Neuronal stem cell (in vitro differentiated cells): ENCODE results near the gene NSL1.

Source experiments
- DNase-seq: peaks from one replicate; pipeline ENCODE4 v3.0.0-alpha.2; 2013; ENCODE audit warnings: low spot score
- H2AFZ ChIP-seq: one replicate; pipeline ENCODE4 v1.6.1; 2013; ENCODE audit warnings: mild to moderate bottlenecking, low read length, inconsistent platforms
- H2AK5ac ChIP-seq: 2 replicates; pipeline ENCODE4 v1.6.1; 2013; ENCODE audit warnings: low read depth, mild to moderate bottlenecking, inconsistent platforms, low read length, moderate library complexity, mixed read lengths
- H2BK120ac ChIP-seq: 2 replicates; pipeline ENCODE4 v1.6.1; 2013; ENCODE audit warnings: low read depth, mild to moderate bottlenecking, inconsistent platforms, low read length, moderate library complexity, mixed read lengths
- H2BK12ac ChIP-seq: one replicate; pipeline ENCODE4 v1.6.1; 2013; ENCODE audit warnings: low read length, inconsistent platforms
- H2BK15ac ChIP-seq: 2 replicates; pipeline ENCODE4 v1.6.1; 2013; ENCODE audit warnings: mild to moderate bottlenecking, low read length, inconsistent platforms, mixed read lengths
- H2BK5ac ChIP-seq: one replicate; pipeline ENCODE4 v1.6.1; 2013; ENCODE audit warnings: inconsistent platforms, mild to moderate bottlenecking, low read length, moderate library complexity
- H3K14ac ChIP-seq: one replicate; pipeline ENCODE4 v1.6.1; 2013; ENCODE audit warnings: low read length, inconsistent platforms
- H3K18ac ChIP-seq: 2 replicates; pipeline ENCODE4 v1.6.1; 2013; ENCODE audit warnings: low read length, inconsistent platforms
- H3K23ac ChIP-seq: 2 replicates; pipeline ENCODE4 v1.6.1; 2013; ENCODE audit warnings: low read depth, mild to moderate bottlenecking, mixed read lengths, low read length, inconsistent platforms; ENCODE audit not compliant: poor library complexity
- H3K27ac ChIP-seq: replicated peaks from 3 replicates; pipeline ENCODE4 v1.5.1; 2013; ENCODE audit warnings: low read length, inconsistent platforms
- H3K27me3 ChIP-seq, 3 experiments: 2 replicates each; pipeline ENCODE4 v1.6.1; 2013; ENCODE audit warnings: low read length in 3 of 3, mild to moderate bottlenecking in 2 of 3, inconsistent platforms in 1 of 3, low read depth in 1 of 3, mixed read lengths in 1 of 3, moderate library complexity in 1 of 3; ENCODE audit not compliant: control insufficient read depth in 3 of 3, insufficient read depth in 3 of 3
- H3K36me3 ChIP-seq, 2 donors: replicated peaks in 1 of 2; 2 replicates each; pipeline ENCODE4 v1.6.1; 2013; ENCODE audit warnings: low read length in 2 of 2; ENCODE audit not compliant: control insufficient read depth in 2 of 2, insufficient read depth in 2 of 2
- H3K4ac ChIP-seq: 2 replicates; pipeline ENCODE4 v1.6.1; 2013; ENCODE audit warnings: inconsistent platforms, mild to moderate bottlenecking, low read length, moderate library complexity
- H3K4me1 ChIP-seq, 2 donors: 1 replicate in 1 of 2; 2 replicates in 1 of 2; pipeline ENCODE4 v1.6.1; 2013; ENCODE audit warnings: low read length in 2 of 2, low read depth in 1 of 2; ENCODE audit not compliant: control insufficient read depth in 2 of 2, insufficient read depth in 1 of 2
- H3K4me2 ChIP-seq: one replicate; pipeline ENCODE4 v1.6.1; 2013; ENCODE audit warnings: mild to moderate bottlenecking, low read length, inconsistent platforms; ENCODE audit not compliant: insufficient read depth, poor library complexity, severe bottlenecking
- H3K4me3 ChIP-seq, 2 donors: 2 replicates each; pipeline ENCODE4 v1.5.1; 2013; ENCODE audit warnings: low read length in 2 of 2, mild to moderate bottlenecking in 2 of 2, inconsistent platforms in 1 of 2, moderate library complexity in 1 of 2
- H3K79me1 ChIP-seq: one replicate; pipeline ENCODE4 v1.6.1; 2013; ENCODE audit warnings: low read depth, mild to moderate bottlenecking, inconsistent platforms, low read length, moderate library complexity
- H3K9ac ChIP-seq: one replicate; pipeline ENCODE4 v1.6.1; 2013; ENCODE audit warnings: mild to moderate bottlenecking, low read depth, low read length, inconsistent platforms; ENCODE audit not compliant: poor library complexity
- H3K9me3 ChIP-seq, 2 donors: replicated peaks in 1 of 2; 2 replicates each; pipeline versions ENCODE3 to v1.6.1; 2013; ENCODE audit warnings: low read length in 2 of 2, mild to moderate bottlenecking in 2 of 2, inconsistent platforms in 1 of 2, low read depth in 1 of 2, mixed read lengths in 1 of 2, moderate library complexity in 1 of 2; ENCODE audit not compliant: control insufficient read depth in 2 of 2, insufficient read depth in 1 of 2
- H4K8ac ChIP-seq: one replicate; pipeline ENCODE4 v1.6.1; 2013; ENCODE audit warnings: low read depth, mild to moderate bottlenecking, inconsistent platforms, low read length, moderate library complexity
- H4K91ac ChIP-seq: one replicate; pipeline ENCODE4 v1.6.1; 2013; ENCODE audit warnings: low read length, low read depth, mild to moderate bottlenecking, inconsistent platforms; ENCODE audit not compliant: poor library complexity
- WGBS, 2 donors: extraction: QIAGEN DNeasy Blood & Tissue Kit; methylation state at CpG; one replicate each; pipeline ENCODE4 v1.1.7; 2013; ENCODE audit warnings: missing lambda C conversion rate in 2 of 2, mixed read lengths in 1 of 2; ENCODE audit not compliant: insufficient read length in 2 of 2, insufficient replicate concordance in 1 of 2; ENCODE audit errors: extremely low coverage in 2 of 2; 5-methylcytosine and 5-hydroxymethylcytosine counted together

The NSL1 gene

DNA sequence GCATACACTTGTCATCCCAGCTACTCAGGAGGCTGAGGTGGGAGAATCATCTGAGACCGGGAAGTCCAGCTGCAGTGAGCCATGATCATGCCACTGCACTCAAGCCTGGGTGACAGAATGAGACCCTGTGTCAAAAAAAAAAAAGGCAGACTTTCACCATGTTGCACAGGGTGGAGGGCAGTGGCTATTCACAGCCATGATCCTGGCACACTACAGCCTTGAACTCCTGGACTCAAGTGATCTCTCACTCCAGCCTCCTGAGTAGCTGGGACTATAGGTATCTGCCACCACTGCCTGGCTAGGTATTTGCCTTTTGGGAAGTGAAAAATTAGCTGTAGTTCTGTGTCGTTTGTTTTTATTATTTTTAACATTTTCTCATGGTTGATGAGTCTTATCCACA, 36.8 kb upstream of the NSL1 start:
- no peak overlapping the region for H3K14ac ChIP-seq
- no peak overlapping the region for H4K8ac ChIP-seq
- H2BK12ac ChIP-seq: no peak overlapping the region
- H3K27ac ChIP-seq: no peak overlapping the region
- H3K9ac ChIP-seq: no peak overlapping the region
- H3K18ac ChIP-seq: no peak overlapping the region
- no peak overlapping the region for H3K4ac ChIP-seq
- H3K79me1 ChIP-seq: no peaks in the 10 kb centered on the region
- no peak overlapping the region for H2BK120ac ChIP-seq
- peaks cover 8 to 16% of the 10 kb centered on the region in 2 donors for H3K9me3 ChIP-seq
- no peak overlapping the region for H3K4me2 ChIP-seq
- H2BK5ac ChIP-seq: no peak overlapping the region
- no peaks in the 10 kb centered on the region for H3K27me3 ChIP-seq
- no peak overlapping the region for H2AK5ac ChIP-seq
- no peak overlapping the region for H3K23ac ChIP-seq
- WGBS, 2 donors: no CpG with 5 or more reads among the region's 2 CpGs
- H2AFZ ChIP-seq: no peak overlapping the region
- H3K4me3 ChIP-seq: no peak overlapping the region
- DNase-seq: no peak
- no peaks in the 10 kb centered on the region for H3K36me3 ChIP-seq
- no peaks in the 10 kb centered on the region for H3K4me1 ChIP-seq
- H2BK15ac ChIP-seq: no peak overlapping the region
- H4K91ac ChIP-seq: no peak overlapping the region

DNA sequence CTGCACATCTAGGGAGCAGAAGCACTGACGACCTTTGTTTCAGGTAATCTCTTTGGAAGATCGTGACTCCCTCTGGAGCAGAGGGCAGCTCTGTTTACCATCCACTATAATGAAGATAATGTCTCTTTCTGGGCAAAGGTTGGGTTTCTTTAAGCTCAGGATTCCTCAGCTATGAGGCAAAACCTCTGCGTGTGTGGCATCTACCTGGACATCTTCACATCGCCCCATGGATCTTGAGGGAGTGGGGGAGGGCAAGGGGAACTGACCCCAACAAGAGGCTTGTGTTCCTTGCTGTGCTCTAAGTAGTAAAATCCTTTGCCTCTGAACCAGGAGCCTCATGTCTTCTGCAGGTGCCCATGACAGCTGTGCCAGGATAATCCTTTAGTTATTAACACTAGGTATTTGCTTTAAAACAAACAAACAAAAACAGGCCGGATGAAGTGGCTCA, 36.3 kb upstream of the NSL1 start:
- Histone ChIP-seq H3K23ac (no peak overlapping the region), H2BK12ac (no peak overlapping the region), H4K91ac (no peak overlapping the region), H3K4me1 (no peaks in the 10 kb centered on the region), H2BK15ac (no peak overlapping the region), H3K4ac (no peak overlapping the region), H3K4me2 (no peak overlapping the region), H3K18ac (no peak overlapping the region), H3K4me3 (no peak overlapping the region), H3K9me3 (peaks cover 8 to 16% of the 10 kb centered on the region in 2 donors), H3K9ac (no peak overlapping the region), H3K36me3 (no peaks in the 10 kb centered on the region), H2BK5ac (no peak overlapping the region), H2AFZ (no peak overlapping the region), H4K8ac (no peak overlapping the region), H2BK120ac (no peak overlapping the region), H2AK5ac (no peak overlapping the region), H3K14ac (no peak overlapping the region), H3K27ac (no peak overlapping the region), H3K79me1 (no peaks in the 10 kb centered on the region), H3K27me3 (no peaks in the 10 kb centered on the region)
- WGBS, 2 donors: no CpG with 5 or more reads among the region's 5 CpGs
- no peak for DNase-seq

DNA sequence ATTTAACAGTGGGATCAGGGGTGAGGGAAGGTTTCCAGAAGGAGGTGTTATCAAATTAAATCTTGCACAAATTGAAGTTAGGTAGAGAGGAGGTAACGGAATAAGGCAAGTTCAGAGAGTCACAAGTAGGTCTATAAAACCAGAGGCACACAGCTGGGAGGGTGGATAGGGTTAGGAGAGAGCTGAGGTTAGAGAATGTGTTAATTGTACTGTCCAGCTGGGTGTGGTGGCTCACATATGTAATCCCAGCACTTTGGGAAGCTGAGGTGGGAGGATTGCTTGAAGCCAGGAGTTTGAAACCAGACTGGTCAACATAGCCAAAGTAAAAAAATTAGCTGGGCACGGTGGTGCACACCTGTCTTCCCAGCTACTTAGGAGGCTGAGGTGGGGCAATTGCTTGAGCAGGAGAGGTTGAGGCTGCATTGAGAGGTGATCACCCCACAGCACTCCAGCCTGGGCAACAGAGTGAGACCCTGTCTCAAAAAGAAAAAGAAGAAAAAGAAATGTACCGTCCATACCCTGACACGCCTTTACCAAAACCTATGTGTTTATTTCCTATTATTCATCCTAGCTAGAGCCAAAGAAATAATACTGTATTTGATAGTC, 35.7 kb upstream of the NSL1 start:
- peaks cover 8 to 16% of the 10 kb centered on the region in 2 donors for H3K9me3 ChIP-seq
- H3K27ac ChIP-seq: no peak overlapping the region

DNA sequence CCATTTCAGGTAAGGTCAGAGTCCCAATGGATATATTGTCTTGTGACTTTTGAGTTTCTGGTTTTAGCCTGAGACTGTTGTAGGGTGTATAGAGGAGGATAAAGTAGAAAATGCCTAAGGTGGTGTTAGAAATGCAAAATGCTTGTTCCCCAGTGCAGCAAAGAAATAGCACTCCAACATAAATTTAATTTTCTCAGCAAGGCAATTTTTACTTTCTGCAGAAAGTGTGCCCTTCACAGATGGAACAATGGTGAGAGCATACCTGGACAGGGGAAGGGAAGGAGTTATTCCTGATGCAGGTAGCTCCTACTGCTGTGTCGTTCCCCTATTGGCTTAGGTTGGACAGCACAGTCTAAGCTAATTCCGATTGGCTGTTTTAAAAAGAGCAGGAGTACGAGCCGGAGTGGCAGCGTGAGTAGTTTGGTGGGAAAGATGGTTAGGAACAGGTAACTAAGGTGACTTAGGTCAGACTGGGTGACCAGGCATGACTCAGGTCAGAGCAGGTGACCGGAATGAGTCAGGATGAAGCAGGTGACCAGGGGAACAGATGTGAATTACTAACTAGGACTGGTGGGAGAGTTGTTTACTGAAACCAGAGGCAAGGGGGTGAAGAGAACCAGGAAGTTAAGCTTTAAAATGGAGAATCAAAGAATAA, 34.3 kb upstream of the NSL1 start:
- Histone ChIP-seq H3K14ac (no peak overlapping the region), H3K4me3 (no peak overlapping the region), H4K91ac (no peak overlapping the region), H2AFZ (no peak overlapping the region), H3K4me1 (no peaks in the 10 kb centered on the region), H3K4me2 (no peak overlapping the region), H3K79me1 (no peaks in the 10 kb centered on the region), H2BK12ac (no peak overlapping the region), H3K9ac (no peak overlapping the region), H2BK5ac (no peak overlapping the region), H4K8ac (no peak overlapping the region), H3K27ac (no peak overlapping the region), H2BK120ac (no peak overlapping the region), H3K23ac (no peak overlapping the region), H3K4ac (no peak overlapping the region), H3K18ac (no peak overlapping the region), H2AK5ac (no peak overlapping the region), H3K9me3 (peaks cover 8 to 16% of the 10 kb centered on the region in 2 donors), H2BK15ac (no peak overlapping the region), H3K27me3 (no peaks in the 10 kb centered on the region), H3K36me3 (no peaks in the 10 kb centered on the region)
- no CpG with 5 or more reads among the region's 6 CpGs for WGBS, 2 donors
- DNase-seq: no peak

More for the DNA sequence above, 35.7 kb upstream of the NSL1 start:
- H2BK15ac ChIP-seq: no peak overlapping the region
- H3K4me1 ChIP-seq: no peaks in the 10 kb centered on the region
- H3K14ac ChIP-seq: no peak overlapping the region
- H2AK5ac ChIP-seq: no peak overlapping the region
- H2AFZ ChIP-seq: no peak overlapping the region
- H3K36me3 ChIP-seq: no peaks in the 10 kb centered on the region
- no peak overlapping the region for H2BK120ac ChIP-seq
- DNase-seq: no peak
- H3K9ac ChIP-seq: no peak overlapping the region
- no CpG with 5 or more reads among the region's 4 CpGs for WGBS, 2 donors
- H3K4me2 ChIP-seq: no peak overlapping the region
- H2BK5ac ChIP-seq: no peak overlapping the region
- no peaks in the 10 kb centered on the region for H3K79me1 ChIP-seq
- no peak overlapping the region for H3K18ac ChIP-seq
- H4K91ac ChIP-seq: no peak overlapping the region
- no peak overlapping the region for H3K23ac ChIP-seq
- H3K4me3 ChIP-seq: no peak overlapping the region
- no peaks in the 10 kb centered on the region for H3K27me3 ChIP-seq
- H3K4ac ChIP-seq: no peak overlapping the region
- no peak overlapping the region for H2BK12ac ChIP-seq
- H4K8ac ChIP-seq: no peak overlapping the region
